Endothelial cell of umbilical vein (primary cell): ENCODE measurements around the gene DCUN1D2. TPM values are rescaled to one million over a fixed set of nuclear protein-coding genes. Genes with fewer than 3 reads are reported as not detected.

Experiments
- BruUV-seq: library from RNA; stranded (reverse); fragments of 400-500 nt; replicated peaks from 2 replicates; lab custom pipeline; 2021; lab: Mats Ljungman, UMichigan
- CTCF ChIA-PET: fragments of 300-600, 350-600 bp; sonication (Branson Sonifier 250); formaldehyde crosslinking; loops from one replicate; lab custom pipeline; 2021; ENCODE audit warnings: antibody characterized with exemption, inconsistent platforms; lab: Charles Lee
- POLR2A ChIA-PET: fragments of 300-600, 350-600 bp; sonication (Branson Sonifier 250); formaldehyde crosslinking; loops from one replicate; lab custom pipeline; 2021; ENCODE audit warnings: antibody characterized with exemption, inconsistent platforms; lab: Charles Lee
- DNase-seq: peaks from one replicate; pipeline ENCODE4 v3.0.0-alpha.2; 2011; ENCODE audit warnings: low read depth, low spot score
- FAIRE-seq: peaks from 2 replicates; lab custom pipeline; 2011; peaks lifted over from hg19 to GRCh38; lab: Jason Lieb, UNC
- H2AFZ ChIP-seq: 2 replicates; pipeline ENCODE4 v1.6.0; 2012; ENCODE audit warnings: low read depth, low read length, control low read depth, inconsistent platforms
- H3K27ac ChIP-seq: 2 replicates; pipeline ENCODE4 v1.5.1; 2011; ENCODE audit warnings: low read depth, mild to moderate bottlenecking, control low read depth, low read length, moderate library complexity; ENCODE audit not compliant: insufficient read depth
- H3K27me3 ChIP-seq, 2 experiments: 2 replicates each; pipeline versions ENCODE4 v1.6.0 to v1.6.1; 2011; ENCODE audit warnings: low read length in 2 of 2, mixed read lengths in 1 of 2; ENCODE audit not compliant: control insufficient read depth in 2 of 2, insufficient read depth in 2 of 2
- H3K36me3 ChIP-seq, 2 experiments: 2 replicates in 1 of 2; 3 replicates in 1 of 2; pipeline ENCODE4 v1.5.1; 2011; ENCODE audit warnings: low read length in 2 of 2, mild to moderate bottlenecking in 1 of 2, moderate library complexity in 1 of 2; ENCODE audit not compliant: control insufficient read depth in 2 of 2, insufficient read depth in 2 of 2; ENCODE audit errors: extremely low read depth in 1 of 2
- H3K4me1 ChIP-seq: 3 replicates; pipeline ENCODE4 v1.5.1; 2011; ENCODE audit warnings: mild to moderate bottlenecking, low read length; ENCODE audit not compliant: control insufficient read depth, insufficient read depth; ENCODE audit errors: extremely low read depth
- H3K4me2 ChIP-seq: 2 replicates; pipeline ENCODE4 v1.6.1; 2011; ENCODE audit warnings: low read length, control low read depth, mixed read lengths; ENCODE audit not compliant: insufficient read depth
- H3K4me3 ChIP-seq, 3 experiments: fragments of 200-600 bp in 1 of 3; sonication (generic), shearing (Covaris generic) in 1 of 3; replicated peaks in 1 of 3; 2 replicates each; pipeline ENCODE4 v1.5.1; 2011 to 2016; ENCODE audit warnings: control low read depth in 3 of 3, low read length in 3 of 3, mild to moderate bottlenecking in 2 of 3, inconsistent platforms in 1 of 3, low read depth in 1 of 3, moderate library complexity in 1 of 3; ENCODE audit not compliant: insufficient read depth in 1 of 3
- H3K79me2 ChIP-seq: 2 replicates; pipeline ENCODE4 v1.6.0; 2012; ENCODE audit warnings: low read length, inconsistent platforms; ENCODE audit not compliant: control insufficient read depth, insufficient read depth
- H3K9ac ChIP-seq: replicated peaks from 2 replicates; pipeline ENCODE3; 2011; ENCODE audit warnings: low read length, control low read depth; ENCODE audit not compliant: insufficient read depth; ENCODE audit errors: extremely low read depth
- H3K9me1 ChIP-seq: replicated peaks from 3 replicates; pipeline ENCODE4 v1.6.0; 2011; ENCODE audit warnings: mild to moderate bottlenecking, low read length; ENCODE audit not compliant: control insufficient read depth, insufficient read depth; ENCODE audit errors: extremely low read depth
- H3K9me3 ChIP-seq: replicated peaks from 2 replicates; pipeline ENCODE4 v1.5.1; 2012; ENCODE audit warnings: low read length, inconsistent platforms; ENCODE audit not compliant: control insufficient read depth, insufficient read depth
- H4K20me1 ChIP-seq: replicated peaks from 2 replicates; pipeline ENCODE3; 2011; ENCODE audit warnings: mild to moderate bottlenecking, low read length; ENCODE audit not compliant: control insufficient read depth, insufficient read depth; ENCODE audit errors: extremely low read depth
- CTCF ChIP-seq, 2 donors: IDR thresholded peaks; 1 replicate in 1 of 2; 2 replicates in 1 of 2; pipeline ENCODE4 v1.5.1; 2011; ENCODE audit warnings: low read length in 2 of 2, mild to moderate bottlenecking in 2 of 2, moderate library complexity in 2 of 2, control low read depth in 1 of 2, inconsistent platforms in 1 of 2, low read depth in 1 of 2; ENCODE audit not compliant: insufficient read depth in 1 of 2; ENCODE audit errors: extremely low read depth in 1 of 2
- EZH2 ChIP-seq: IDR thresholded peaks from 2 replicates; pipeline ENCODE4 v1.6.1; 2012; ENCODE audit warnings: borderline replicate concordance, low read depth, mild to moderate bottlenecking, moderate library complexity, low read length, inconsistent platforms; ENCODE audit not compliant: severe bottlenecking
- FOS ChIP-seq: IDR thresholded peaks from 2 replicates; pipeline ENCODE4 v1.6.1; 2011; ENCODE audit warnings: mild to moderate bottlenecking, low read length, moderate library complexity, borderline replicate concordance; ENCODE audit not compliant: insufficient read depth
- dilution Hi-C: fragments of 300-500 bp; cut with MboI; formaldehyde crosslinking; loops from one replicate; pipeline ENCODE4 v1.15.0; 2019; ENCODE audit warnings: low sequenced_read_pairs; ENCODE audit not compliant: extremely low pct_ligation_motif_present
- intact Hi-C: fragments of 100-400 bp; cut with micrococcal nuclease; formaldehyde crosslinking; loops from one replicate; pipeline ENCODE4 v1.10.0; 2022
- polyA plus RNA-seq, 4 experiments: library from polyadenylated mRNA; depleted of rRNA in 3 of 4; stranded (reverse) in 3 of 4; unstranded in 1 of 4; fragments of >200 nt; gene quantifications; 2 replicates each; pipeline versions ENCODE4 v1.2.1 to v1.2.3, GENCODE V29; 2011 to 2012; ENCODE audit warnings: missing spikeins in 1 of 4
- total RNA-seq: library from RNA; stranded (reverse); gene quantifications from 2 replicates; pipeline ENCODE4 v1.2.3, GENCODE V29; 2021

DCUN1D2 gene
- total and polyA plus RNA-seq, 2 donors (not counting 3 experiments of a cell fraction or from before 2014, with no cell fraction given) = 10.5 to 24.9 TPM

- Histone ChIP-seq H3K4me3 (no peak overlapping the region), H3K36me3 (peaks cover 6 to 23% of the 10 kb centered on the region in 2 experiments), H3K4me1 (no peaks in the 10 kb centered on the region), H2AFZ (no peak overlapping the region), H3K79me2 (no peaks in the 10 kb centered on the region), H3K9me3 (no peaks in the 10 kb centered on the region), H3K4me2 (no peak overlapping the region), H3K9me1 (no peaks in the 10 kb centered on the region), H3K27me3 (no peaks in the 10 kb centered on the region), H3K27ac (no peak overlapping the region), H4K20me1 (no peaks in the 10 kb centered on the region), H3K9ac (no peak overlapping the region)
- intact Hi-C loops = loop anchor here (1.0 kb wide), 1 partner anchor 104 kb away; no protein-coding TSS in a partner anchor
- no TSS peak for BruUV-seq
- POLR2A ChIA-PET = no interaction called here
- no peak for FAIRE-seq
- CTCF ChIA-PET = interaction anchor here (0.6 to 4.9 kb wide), 10 partner anchors 16 to 108 kb away, joined by 3 to 70 read pairs (median 4); partner anchors contain the start of gene DCUN1D2
- no peak for TF ChIP-seq FOS
- peak; percentile 36 to 64 for TF ChIP-seq CTCF (IDR thresholded peaks at IDR 0.05; ENCODE audit: extremely low read depth in 1 of 2, insufficient read depth in 1 of 2, low read depth in 1 of 2, low read length in 2 of 2)
- no peak for DNase-seq
- dilution Hi-C loops = no loop called here
These were observed 32.1 kb downstream of the DCUN1D2 start for GRCh38 chr13:113458253-113459065.

GRCh38 chr13:113457510-113457909 is 33.0 kb downstream of the DCUN1D2 start:
- H3K9me1 ChIP-seq = no peaks in the 10 kb centered on the region
- H3K4me1 ChIP-seq = no peaks in the 10 kb centered on the region
- no TSS peak for BruUV-seq
- H4K20me1 ChIP-seq = no peaks in the 10 kb centered on the region
- H3K9me3 ChIP-seq = no peaks in the 10 kb centered on the region
- POLR2A ChIA-PET = no interaction called here
- H2AFZ ChIP-seq = no peak overlapping the region
- intact Hi-C loops = no loop called here
- DNase-seq (no peak), FAIRE-seq (no peak)
- no peak overlapping the region for H3K4me2 ChIP-seq
- no peak overlapping the region for H3K4me3 ChIP-seq
- no peaks in the 10 kb centered on the region for H3K79me2 ChIP-seq
- no peaks in the 10 kb centered on the region for H3K27me3 ChIP-seq
- TF ChIP-seq EZH2 = no peak
- TF ChIP-seq CTCF (IDR thresholded peaks at IDR 0.05; ENCODE audit: extremely low read depth in 1 of 2, insufficient read depth in 1 of 2, low read depth in 1 of 2, low read length in 2 of 2) = peak in 1 of 2 donors; percentile 2
- CTCF ChIA-PET = interaction anchor here (0.6 to 4.9 kb wide), 9 partner anchors 9 to 109 kb away, joined by 3 to 70 read pairs (median 4); partner anchors contain the start of gene DCUN1D2
- no peak overlapping the region for H3K9ac ChIP-seq
- no peak overlapping the region for H3K27ac ChIP-seq
- peaks cover 6 to 23% of the 10 kb centered on the region in 2 experiments for H3K36me3 ChIP-seq
- dilution Hi-C loops = no loop called here
